ENCODE measurements around the gene UBE2L5.

DNA sequence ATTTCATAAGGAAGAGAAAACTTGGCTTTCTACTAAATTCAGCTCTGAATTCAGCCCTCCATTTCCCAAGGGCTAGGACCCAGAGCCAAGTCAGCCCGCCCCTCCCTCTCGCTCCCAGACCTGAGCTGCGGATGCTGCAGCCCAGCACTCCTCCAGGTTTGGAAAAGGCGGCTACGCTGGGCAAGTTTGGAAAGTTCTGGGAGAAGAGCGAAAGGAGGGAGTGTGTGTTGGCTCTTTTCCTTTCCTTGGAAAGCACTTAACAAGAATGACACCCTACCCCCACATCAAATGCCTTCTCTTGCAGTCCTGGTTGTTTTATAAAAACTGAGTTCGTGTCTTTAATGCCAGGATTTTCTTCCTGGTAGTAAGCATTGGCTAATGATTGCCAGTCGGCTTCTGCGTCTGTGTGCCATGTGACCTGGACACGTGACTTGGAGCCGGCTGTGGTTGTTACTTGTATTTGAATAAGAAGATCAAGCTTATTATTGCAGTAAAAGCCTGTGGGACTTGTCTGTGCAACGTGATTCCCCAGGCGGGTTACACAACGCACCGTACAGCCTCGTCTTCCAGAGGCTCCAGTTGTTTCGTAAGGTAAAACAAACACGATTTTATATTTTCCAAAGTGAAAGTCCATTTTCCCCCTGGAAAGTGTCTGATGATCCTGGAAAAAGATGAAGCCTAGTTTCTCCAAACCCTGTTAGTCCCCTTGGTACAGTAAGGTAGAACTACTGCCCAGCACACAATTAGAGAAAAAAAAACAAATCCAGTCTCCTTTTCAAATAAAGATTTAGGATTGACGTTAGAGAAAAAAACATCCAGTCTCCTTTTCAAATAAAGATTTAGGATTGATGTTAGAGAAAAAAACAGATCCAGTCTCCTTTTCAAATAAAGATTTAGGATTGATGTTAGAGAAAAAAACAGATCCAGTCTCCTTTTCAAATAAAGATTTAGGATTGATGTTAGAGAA, 26.8 kb upstream of the UBE2L5 start:
- no peak for TF ChIP-seq EZH2 (IDR thresholded peaks at IDR 0.05; ENCODE audit: low read length, missing control alignments)
- TF ChIP-seq, protein P1, sequence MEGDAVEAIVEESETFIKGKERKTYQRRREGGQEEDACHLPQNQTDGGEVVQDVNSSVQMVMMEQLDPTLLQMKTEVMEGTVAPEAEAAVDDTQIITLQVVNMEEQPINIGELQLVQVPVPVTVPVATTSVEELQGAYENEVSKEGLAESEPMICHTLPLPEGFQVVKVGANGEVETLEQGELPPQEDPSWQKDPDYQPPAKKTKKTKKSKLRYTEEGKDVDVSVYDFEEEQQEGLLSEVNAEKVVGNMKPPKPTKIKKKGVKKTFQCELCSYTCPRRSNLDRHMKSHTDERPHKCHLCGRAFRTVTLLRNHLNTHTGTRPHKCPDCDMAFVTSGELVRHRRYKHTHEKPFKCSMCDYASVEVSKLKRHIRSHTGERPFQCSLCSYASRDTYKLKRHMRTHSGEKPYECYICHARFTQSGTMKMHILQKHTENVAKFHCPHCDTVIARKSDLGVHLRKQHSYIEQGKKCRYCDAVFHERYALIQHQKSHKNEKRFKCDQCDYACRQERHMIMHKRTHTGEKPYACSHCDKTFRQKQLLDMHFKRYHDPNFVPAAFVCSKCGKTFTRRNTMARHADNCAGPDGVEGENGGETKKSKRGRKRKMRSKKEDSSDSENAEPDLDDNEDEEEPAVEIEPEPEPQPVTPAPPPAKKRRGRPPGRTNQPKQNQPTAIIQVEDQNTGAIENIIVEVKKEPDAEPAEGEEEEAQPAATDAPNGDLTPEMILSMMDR (conservative IDR thresholded peaks at IDR 0.05 in 1 of 2, IDR thresholded peaks at IDR 0.05 in 1 of 2; ENCODE audit: low read depth in 1 of 2, low read length in 2 of 2), result no peak
